SKM-1 (cell line): ENCODE measurements around the gene ERI3.
A peak's percentile ranks its signal among the peaks of the same experiment; 100 is the strongest.

Source experiments
- DNase-seq: peaks from one replicate; lab custom pipeline; 2025; ENCODE audit not compliant: unreplicated experiment; lab: John Stamatoyannopoulos, UW

Gene ERI3

DNA sequence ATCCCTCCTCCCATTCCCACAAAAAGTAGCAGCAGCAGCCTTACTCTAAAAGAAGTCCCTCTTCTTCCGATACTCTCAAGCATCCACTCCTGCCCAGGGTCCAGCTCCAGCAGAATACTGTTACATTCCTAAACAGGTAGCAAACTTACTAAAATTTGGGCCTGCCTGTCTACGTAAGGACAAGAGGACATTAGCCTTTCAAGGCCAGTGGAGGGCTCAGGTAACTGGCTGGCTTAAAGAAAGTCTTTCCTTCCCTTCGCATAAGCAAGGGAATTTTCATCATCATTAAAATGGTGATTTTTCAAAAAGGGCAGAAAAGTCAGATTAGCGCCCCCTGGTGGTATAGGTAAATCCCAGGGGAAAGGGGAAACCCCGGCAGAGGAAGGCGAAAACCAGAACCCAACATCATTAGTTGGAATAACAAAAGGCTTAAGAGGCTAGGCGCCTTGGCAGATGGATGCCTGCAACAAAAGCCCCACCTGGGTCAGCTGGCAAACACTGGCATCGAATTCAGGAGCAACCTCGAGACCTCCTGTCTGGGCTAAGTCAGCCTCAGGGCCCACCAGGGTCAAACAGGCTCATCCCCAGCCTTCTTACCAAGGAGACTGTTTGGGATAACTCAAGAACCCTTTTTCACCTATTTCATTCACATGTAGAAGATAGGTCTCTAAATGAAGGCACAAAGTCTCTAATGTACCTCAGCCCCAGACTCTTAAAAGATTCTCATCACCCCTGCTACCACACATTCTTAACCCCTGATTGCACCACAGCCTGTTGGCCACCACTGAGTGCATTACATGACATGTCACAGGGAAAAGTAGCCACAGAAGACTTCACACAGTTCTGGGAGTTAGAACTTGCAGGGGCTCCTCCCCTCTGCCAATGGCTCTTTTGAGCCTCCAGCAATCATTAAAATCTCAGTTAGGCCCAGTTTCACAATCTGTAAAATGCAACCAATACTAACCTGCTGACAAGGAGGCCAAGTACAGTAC lies 36.7 kb downstream of the ERI3 start:
- DNase-seq = peak; percentile 9

GRCh38 chr1:44316231-44316759 lies 38.8 kb downstream of the ERI3 start:
- DNase-seq = no peak

- no peak for DNase-seq
Observed at GRCh38 chr1:44315521-44315920, 39.5 kb downstream of the ERI3 start.

GRCh38 chr1:44314452-44314851 lies 40.6 kb downstream of the ERI3 start:
- DNase-seq = no peak

DNA sequence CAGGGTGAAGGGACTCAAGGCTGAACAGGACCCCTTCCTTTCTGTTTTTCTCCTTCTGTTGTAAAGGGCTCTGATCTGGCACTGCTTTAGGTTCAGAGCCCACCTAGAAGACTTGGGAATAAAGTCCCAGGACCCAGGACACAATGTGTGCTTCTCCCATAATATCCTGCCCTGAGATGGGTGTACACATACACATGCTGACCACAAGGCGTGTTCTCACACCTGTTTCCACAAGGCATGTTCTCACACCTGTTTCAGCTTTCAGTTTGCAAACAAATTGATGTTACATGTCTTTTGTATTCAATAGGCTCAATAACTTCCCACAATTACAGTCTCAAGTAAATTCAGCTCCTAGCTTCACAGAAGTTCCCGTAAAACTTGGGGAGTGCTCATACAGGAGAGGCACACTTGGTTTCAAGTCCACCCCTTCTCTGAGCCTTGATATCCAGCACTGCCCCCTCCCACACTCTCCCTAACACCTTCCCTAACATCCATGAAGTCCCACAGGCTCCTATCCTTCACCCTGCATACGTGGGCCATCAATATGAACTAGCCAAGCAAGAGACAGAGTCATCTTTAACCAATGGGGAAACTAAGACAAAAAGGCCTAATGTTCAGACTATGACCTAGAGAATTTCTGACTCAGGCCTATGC lies 41.7 kb downstream of the ERI3 start:
- no peak for DNase-seq

DNA sequence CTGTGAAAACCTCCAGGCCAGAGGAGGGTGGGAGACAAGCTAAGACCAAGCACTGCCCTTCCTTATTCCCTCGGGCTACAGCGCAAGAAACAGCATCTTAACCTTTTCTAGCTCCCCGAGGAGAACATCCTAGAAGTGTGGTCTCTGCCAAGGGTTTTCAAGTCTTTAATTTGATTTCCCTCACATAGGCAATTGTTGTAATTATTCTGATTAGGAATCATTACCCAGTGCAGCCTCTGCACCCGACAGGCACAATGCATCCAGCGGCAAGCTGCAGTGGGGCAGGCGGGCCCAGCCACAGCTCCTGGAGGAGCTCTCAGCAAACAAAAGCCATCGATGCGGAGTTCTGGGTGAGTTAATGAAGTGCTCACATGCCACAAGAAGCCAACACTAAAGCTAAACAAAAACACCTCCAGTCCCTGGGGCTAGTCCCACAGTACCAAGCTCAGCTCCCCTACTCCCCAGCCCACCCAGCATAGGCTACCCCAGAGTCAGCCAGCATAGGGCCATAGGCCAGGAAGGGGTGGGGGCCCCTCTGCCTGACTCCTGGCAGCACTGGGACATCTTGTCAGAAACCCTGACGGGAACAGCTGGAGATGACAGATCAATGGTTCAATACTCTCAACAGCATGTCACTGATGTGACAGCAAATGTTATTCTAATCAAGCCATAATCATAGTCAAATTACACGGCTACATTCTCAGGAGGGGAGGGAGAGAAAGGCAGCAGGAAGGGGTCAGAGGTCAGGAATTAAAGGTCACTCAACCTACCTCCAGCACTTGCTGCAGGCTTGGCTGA lies 42.5 kb downstream of the ERI3 start:
- DNase-seq = no peak

DNA sequence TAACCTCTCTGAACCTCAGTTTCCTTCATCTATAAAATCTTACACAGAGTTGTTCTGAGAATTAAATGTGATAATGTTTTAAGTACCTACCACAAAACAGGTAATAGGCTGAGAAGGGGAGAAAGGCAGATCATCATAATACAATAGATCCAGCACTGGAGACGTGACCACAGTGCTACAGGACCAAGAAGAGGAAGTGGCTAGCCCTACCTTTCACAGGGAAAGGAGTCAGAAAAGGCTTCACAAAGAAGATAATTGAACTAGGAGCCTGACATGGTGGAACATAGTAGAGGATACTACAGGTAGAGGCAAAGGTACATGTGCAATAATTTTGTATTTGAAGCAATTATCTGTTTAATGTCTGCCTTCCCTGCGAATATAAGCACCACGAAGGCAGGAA lies 45.1 kb downstream of the ERI3 start:
- DNase-seq = peak; percentile 1

- DNase-seq = no peak
Observed at GRCh38 chr1:44305962-44306422, 49.1 kb downstream of the ERI3 start.

GRCh38 chr1:44303532-44303931 lies 51.5 kb downstream of the ERI3 start:
- no peak for DNase-seq

DNA sequence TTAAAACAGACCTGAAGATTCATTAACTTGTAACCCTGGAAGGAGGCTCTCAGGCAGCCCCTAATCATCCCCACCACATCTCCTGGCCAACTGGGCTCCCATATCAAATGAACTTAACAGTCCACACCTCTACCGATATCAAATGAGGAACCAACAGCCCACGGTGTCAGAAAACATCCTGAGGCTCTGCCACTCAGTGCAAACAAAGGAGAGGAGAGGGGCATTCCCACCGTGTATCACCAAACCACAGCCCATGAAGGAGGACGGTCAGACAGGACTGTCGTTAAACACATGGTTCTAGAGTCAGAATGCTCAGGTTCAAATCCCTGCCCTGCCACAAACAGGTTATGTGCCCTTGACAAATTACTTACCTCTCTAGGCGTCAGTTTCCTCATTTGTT lies 52.5 kb downstream of the ERI3 start:
- DNase-seq = no peak

- no peak for DNase-seq
Observed at GRCh38 chr1:44301442-44301841, 53.6 kb downstream of the ERI3 start.

DNA sequence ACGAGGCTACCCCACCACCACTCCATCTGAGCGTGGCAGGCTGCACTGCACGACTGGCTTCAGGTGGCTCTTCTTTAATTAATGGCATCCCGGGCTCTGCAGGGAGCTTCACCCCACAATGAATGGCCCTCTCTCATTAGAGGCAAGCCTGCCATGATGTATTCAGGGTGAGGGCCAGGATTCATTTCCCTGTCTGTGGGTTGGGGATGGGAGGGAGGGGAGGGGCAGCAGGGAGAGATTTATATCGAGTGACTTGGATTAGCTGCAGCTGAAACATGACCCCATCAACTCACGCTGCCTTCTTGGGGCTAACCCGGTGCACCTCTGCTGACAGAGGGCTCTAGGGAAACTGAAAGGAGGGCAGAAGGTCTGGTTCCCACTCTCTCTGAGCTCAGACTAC lies 54.2 kb downstream of the ERI3 start:
- DNase-seq = no peak

DNA sequence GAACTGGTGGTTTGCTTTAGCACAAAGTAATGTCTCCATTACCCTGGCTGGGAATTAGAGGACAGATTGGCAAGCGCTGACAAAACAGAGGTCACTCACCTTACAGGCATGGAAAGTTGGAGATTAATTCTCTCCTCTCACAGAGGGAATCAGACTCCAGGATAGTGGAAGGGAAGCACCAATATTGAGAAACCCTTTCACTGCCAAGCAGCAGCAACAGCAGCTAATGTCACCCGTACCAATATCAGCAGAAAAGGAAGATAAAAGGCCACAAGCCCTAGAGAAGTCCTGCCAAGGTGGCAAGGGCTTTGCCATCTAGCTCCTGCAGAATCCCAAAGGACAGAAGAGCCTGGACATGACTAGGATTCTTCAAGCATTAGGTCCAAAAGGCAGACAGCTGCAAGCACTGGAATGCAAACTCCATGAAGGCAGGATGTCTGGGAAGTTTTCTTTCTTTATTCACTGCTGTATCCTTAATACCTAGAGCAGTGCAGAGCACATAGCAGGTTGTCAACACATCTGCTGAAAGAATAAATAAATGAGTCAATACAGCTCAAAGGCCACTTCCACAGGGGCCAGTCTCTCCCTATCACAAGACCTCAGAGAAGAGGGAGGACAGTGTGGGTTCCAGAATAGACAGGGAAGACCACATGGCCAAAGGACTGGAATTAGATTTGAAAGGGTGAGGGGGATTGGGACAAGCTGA lies 57.2 kb downstream of the ERI3 start:
- DNase-seq = no peak

GRCh38 chr1:44296806-44297205 lies 58.3 kb downstream of the ERI3 start:
- DNase-seq = no peak

GRCh38 chr1:44296086-44296485 lies 59.0 kb downstream of the ERI3 start:
- DNase-seq = no peak

GRCh38 chr1:44294588-44295007 lies 60.5 kb downstream of the ERI3 start:
- DNase-seq = no peak

- no peak for DNase-seq
Observed at GRCh38 chr1:44293761-44294315, 61.2 kb downstream of the ERI3 start.

DNA sequence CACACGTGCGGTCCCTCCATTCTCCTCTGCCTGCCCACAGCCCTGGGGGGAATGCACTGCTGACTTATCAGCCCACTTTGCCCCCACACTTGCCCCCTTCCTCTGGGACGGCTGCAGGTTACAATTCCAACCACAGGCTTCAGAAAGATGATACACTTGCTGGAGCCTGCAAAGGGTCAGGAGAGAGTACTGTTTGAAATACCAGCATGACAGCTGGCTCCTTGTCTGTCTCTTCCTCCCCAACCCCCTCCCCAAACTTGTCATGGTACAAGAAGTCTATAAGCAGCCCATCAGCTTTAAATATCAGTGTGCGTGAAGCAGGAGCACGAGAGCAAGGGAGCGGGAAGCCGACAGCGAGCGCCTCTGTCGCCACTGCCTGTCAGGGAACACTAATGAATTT lies 62.4 kb downstream of the ERI3 start:
- no peak for DNase-seq

DNA sequence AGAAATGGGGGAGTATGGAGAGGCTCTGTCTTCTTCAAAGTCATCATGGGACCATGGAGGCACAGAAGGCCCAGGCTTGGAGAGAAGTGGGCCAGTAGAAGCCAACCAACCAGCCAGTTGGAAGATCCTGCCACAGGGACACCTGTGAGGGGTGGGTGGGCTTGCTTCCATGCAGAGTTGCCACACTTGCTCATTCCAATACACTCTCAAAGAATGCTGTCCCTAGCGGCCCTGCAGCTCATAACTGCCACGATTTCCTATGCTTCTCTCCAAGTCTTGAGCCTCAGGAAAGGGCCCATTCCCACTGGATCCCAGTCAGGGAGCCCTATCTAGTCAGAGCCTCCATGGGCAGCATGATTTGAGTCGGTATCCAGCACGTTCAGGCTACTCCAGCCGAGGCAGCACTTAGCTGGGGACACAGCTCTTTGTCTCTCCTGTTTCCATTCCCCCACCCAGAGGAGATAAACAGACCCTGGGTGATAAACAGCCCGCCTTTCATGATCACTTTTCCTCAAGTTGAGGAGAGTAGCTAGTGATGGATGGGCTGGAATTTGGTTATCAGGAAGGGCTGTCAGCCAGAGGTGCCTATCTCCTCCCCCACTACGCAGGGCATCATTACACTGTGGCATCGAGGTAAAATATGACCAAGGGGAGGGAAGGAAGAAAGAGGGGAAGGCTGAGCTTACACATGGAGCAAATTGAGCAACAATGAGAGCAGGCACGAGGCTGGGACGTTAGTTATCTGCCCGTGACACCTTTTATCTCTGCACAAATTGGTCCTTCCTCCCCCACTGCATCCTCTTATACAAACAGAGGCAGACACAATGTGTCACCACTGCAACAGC lies 64.6 kb downstream of the ERI3 start:
- no peak for DNase-seq
